Body of pancreas (tissue), 4 donors: Measurements from ENCODE around the gene WASF1.

Source experiments
- POLR2A ChIP-seq, 3 donors: fragments of 450-650 bp; IDR thresholded peaks; one replicate each; pipeline ENCODE4 v1.6.1; 2016; ENCODE audit warnings: antibody characterized with exemption in 3 of 3, mild to moderate bottlenecking in 2 of 3
- TF ChIP-seq, protein P1 (sequence below), 7 experiments: fragments of 450-650 bp in 4 of 7; fragments of 200-600 bp in 3 of 7; sonication (generic) in 3 of 7; IDR thresholded peaks; one replicate each; pipeline ENCODE4 v1.5.1; 2016 to 2019; ENCODE audit warnings: antibody characterized with exemption in 7 of 7

DNA sequence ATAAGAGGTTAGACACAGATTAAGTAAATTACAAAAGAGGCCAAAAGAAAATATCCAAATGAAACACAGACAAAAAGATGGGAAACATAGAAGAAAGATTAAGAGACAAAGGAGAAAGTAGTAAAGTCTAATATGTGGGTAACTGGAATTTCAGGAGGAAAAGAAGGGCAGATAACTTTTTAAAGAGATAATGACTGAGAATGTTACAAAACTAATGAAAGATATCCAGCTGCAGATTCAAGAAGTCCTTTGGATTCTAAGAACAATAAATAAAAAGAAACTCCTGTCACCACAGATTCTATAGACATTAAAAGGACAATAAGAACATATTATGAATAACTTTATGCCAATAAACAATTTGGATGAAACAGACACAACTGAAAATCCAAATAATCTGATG, 90.1 kb downstream of the WASF1 start:
- TF ChIP-seq, protein P1, sequence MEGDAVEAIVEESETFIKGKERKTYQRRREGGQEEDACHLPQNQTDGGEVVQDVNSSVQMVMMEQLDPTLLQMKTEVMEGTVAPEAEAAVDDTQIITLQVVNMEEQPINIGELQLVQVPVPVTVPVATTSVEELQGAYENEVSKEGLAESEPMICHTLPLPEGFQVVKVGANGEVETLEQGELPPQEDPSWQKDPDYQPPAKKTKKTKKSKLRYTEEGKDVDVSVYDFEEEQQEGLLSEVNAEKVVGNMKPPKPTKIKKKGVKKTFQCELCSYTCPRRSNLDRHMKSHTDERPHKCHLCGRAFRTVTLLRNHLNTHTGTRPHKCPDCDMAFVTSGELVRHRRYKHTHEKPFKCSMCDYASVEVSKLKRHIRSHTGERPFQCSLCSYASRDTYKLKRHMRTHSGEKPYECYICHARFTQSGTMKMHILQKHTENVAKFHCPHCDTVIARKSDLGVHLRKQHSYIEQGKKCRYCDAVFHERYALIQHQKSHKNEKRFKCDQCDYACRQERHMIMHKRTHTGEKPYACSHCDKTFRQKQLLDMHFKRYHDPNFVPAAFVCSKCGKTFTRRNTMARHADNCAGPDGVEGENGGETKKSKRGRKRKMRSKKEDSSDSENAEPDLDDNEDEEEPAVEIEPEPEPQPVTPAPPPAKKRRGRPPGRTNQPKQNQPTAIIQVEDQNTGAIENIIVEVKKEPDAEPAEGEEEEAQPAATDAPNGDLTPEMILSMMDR (IDR thresholded peaks at IDR 0.05) = no peak
- TF ChIP-seq POLR2A (IDR thresholded peaks at IDR 0.05) = no peak
